Transverse colon (tissue), 4 donors: ENCODE data around the gene FBP2.

Experiments
- EP300 ChIP-seq: sonication (generic); formaldehyde crosslinking; IDR thresholded peaks from one replicate; pipeline ENCODE4 v1.6.1; 2017; ENCODE audit warnings: antibody characterized with exemption, low read depth
- POLR2A ChIP-seq: fragments of 450-650 bp; IDR thresholded peaks from one replicate; pipeline ENCODE4 v1.6.1; 2016; ENCODE audit warnings: antibody characterized with exemption, mild to moderate bottlenecking, moderate library complexity
- POLR2AphosphoS5 ChIP-seq, 3 donors: sonication (generic); formaldehyde crosslinking; IDR thresholded peaks; one replicate each; pipeline ENCODE4 v1.6.1; 2016; ENCODE audit warnings: antibody characterized with exemption in 3 of 3
- TF ChIP-seq, protein P1 (sequence below), 5 experiments: fragments of 200-600 bp in 3 of 5; fragments of 450-650 bp in 2 of 5; sonication (generic) in 3 of 5; IDR thresholded peaks; 1 replicate in 2 of 5; 2 replicates in 3 of 5; pipeline ENCODE4 v1.5.1; 2016 to 2017; ENCODE audit warnings: antibody characterized with exemption in 5 of 5, inconsistent platforms in 3 of 5, mild to moderate bottlenecking in 2 of 5, moderate library complexity in 1 of 5

DNA sequence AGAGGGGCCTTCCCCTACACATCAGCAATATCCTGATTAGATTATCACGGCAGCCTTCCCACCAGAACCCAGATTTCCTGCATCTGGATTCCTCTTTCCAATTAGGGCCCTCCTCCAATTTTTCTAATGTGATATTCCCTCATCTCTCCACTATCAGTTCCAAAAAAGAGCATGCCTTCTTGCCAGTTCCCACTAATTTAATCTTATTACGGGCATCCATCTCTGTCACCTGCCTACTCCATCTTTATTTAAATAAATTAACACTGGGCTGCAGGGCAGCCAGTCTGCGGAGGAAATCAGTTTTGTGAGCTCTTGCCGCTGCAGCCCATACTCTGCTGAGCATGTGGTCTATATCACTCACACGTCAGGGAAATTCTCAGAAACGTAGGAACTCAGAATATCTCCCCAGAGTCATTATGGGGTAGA lies 16.6 kb upstream of the FBP2 start:
- TF ChIP-seq, protein P1, sequence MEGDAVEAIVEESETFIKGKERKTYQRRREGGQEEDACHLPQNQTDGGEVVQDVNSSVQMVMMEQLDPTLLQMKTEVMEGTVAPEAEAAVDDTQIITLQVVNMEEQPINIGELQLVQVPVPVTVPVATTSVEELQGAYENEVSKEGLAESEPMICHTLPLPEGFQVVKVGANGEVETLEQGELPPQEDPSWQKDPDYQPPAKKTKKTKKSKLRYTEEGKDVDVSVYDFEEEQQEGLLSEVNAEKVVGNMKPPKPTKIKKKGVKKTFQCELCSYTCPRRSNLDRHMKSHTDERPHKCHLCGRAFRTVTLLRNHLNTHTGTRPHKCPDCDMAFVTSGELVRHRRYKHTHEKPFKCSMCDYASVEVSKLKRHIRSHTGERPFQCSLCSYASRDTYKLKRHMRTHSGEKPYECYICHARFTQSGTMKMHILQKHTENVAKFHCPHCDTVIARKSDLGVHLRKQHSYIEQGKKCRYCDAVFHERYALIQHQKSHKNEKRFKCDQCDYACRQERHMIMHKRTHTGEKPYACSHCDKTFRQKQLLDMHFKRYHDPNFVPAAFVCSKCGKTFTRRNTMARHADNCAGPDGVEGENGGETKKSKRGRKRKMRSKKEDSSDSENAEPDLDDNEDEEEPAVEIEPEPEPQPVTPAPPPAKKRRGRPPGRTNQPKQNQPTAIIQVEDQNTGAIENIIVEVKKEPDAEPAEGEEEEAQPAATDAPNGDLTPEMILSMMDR (IDR thresholded peaks at IDR 0.05), result no peak
- TF ChIP-seq POLR2A, result no peak
- TF ChIP-seq EP300, result no peak
- no peak for TF ChIP-seq POLR2AphosphoS5 (IDR thresholded peaks at IDR 0.05)
